Endothelial cell of umbilical vein (primary cell): Measurements from ENCODE around the gene SMARCD1.

Experiments
- CTCF ChIP-seq, 2 donors: IDR thresholded peaks; 1 replicate in 1 of 2; 2 replicates in 1 of 2; pipeline ENCODE4 v1.5.1; 2011; ENCODE audit warnings: low read length in 2 of 2, mild to moderate bottlenecking in 2 of 2, moderate library complexity in 2 of 2, control low read depth in 1 of 2, inconsistent platforms in 1 of 2, low read depth in 1 of 2; ENCODE audit not compliant: insufficient read depth in 1 of 2; ENCODE audit errors: extremely low read depth in 1 of 2
- EZH2 ChIP-seq: IDR thresholded peaks from 2 replicates; pipeline ENCODE4 v1.6.1; 2012; ENCODE audit warnings: borderline replicate concordance, low read depth, mild to moderate bottlenecking, moderate library complexity, low read length, inconsistent platforms; ENCODE audit not compliant: severe bottlenecking
- POLR2A ChIP-seq: IDR thresholded peaks from 2 replicates; pipeline ENCODE4 v1.6.1; 2012; ENCODE audit warnings: low read depth, mild to moderate bottlenecking, control low read depth, low read length

GRCh38 chr12:50103351-50103750, 18.2 kb downstream of the SMARCD1 start:
- TF ChIP-seq CTCF (IDR thresholded peaks at IDR 0.05; ENCODE audit: extremely low read depth in 1 of 2, insufficient read depth in 1 of 2, low read depth in 1 of 2, low read length in 2 of 2) (no peak), EZH2 (no peak), POLR2A (no peak)
